ENCODE data around the gene SLC35F2.

SLC35F2 gene

DNA sequence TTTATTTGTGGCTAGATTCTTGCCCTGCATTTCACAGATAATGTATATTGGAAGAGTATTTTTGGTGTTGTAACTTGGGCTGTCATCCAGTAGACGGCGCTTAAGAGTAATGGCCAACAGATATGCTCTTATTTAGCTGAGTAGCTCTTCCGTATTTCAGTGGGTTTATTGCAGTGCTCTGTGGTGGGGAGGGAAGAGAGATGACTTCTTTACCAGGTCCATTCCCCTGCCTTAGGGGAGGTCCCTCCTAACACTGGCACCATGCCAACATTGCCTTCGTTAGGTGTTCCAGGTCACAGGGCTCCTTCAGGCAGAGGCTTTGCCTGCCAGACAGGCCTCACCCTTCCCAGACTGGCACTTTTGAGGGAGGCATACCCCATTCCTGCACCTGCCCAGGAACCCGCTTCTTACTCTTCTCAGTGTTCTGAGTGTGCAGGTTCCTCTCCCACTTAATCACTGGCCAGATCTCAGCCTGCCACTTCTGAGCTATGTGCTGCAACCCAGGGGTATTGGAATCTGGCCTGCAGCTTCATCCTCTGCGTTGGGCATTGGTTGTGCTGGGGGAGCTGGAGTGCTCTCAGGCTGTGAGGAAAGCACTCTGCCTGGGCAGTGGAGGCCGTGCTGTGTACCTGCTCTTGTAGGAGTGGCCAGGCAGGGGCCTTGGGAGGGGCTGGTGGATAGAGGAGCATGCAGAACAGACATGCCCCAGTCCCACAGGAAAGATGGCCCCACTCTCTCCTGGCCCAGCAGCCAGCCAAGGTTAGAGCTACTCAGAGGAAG lies 117.4 kb downstream of the SLC35F2 start:
- DNase-seq (ENCODE audit: low read depth in 2 of 3, low spot score in 2 of 3): no peak

All from activated CD8-positive, alpha-beta memory T cell treated with anti-CD3 and anti-CD28 coated beads for 48 hours (primary cell).